Placental pericyte (primary cell): ENCODE measurements around the gene DOCK7. TPM values are rescaled to one million over a fixed set of nuclear protein-coding genes. Genes with fewer than 3 reads are reported as not detected.

Experiments
- small RNA-seq: library from RNA; depleted of rRNA; stranded (forward); fragments of <200 nt; gene quantifications from one replicate; pipeline ENCODE3, GENCODE V24; 2012; ENCODE audit warnings: low replicate concordance
- total RNA-seq: library from RNA; depleted of rRNA; stranded (reverse); fragments of >200 nt; gene quantifications from 2 replicates; pipeline ENCODE4 v1.2.3, GENCODE V29; 2012

DOCK7 gene
- total RNA-seq, result 53.0 and 96.4 TPM in 2 replicates

GRCh38 chr1:62687903-62688686 is at the start of gene DOCK7:
Gene DOCK7, minus strand, starts transcription at chr1:62688386. Its CDS starts 122 bp downstream, at chr1:62688264.

GRCh38 chr1:62597281-62597680 is 90.9 kb downstream of the DOCK7 start, which contains the start of gene ANGPTL3:
Gene ANGPTL3, plus strand, starts transcription at chr1:62597520. Its CDS starts 47 bp downstream, at chr1:62597567.

GRCh38 chr1:62436466-62437272 is 251.5 kb downstream of the DOCK7 start, which contains the start of gene USP1:
Gene USP1, plus strand, starts transcription at chr1:62437049. Its CDS starts 2,819 bp downstream, at chr1:62439868.

Small RNAs within 50 kb of the gene (small RNA-seq; reads per million reads assigned to genes)
- not detected for gene AL451044.1

Other genes starting within 250 kb of the DOCK7 start
- under 0.01 TPM in 1 of 2 replicates, not detected in the other for gene ANGPTL3, start 90.9 kb downstream of the DOCK7 start, total RNA-seq
- 3.7 and 10.9 TPM in 2 replicates for gene ATG4C, start 95.7 kb upstream of the DOCK7 start, total RNA-seq